22Rv1 (cell line): ENCODE measurements around the gene PALM.

Experiments
- ZFX ChIP-seq: fragments of 450-650 bp; IDR thresholded peaks from 2 replicates; pipeline ENCODE4 v1.6.1; 2017; ENCODE audit warnings: antibody characterized with exemption, borderline replicate concordance
- TF ChIP-seq, protein P1 (sequence below): fragments of 450-650 bp; IDR thresholded peaks from 2 replicates; pipeline ENCODE4 v1.5.1; 2017; ENCODE audit warnings: mild to moderate bottlenecking

DNA sequence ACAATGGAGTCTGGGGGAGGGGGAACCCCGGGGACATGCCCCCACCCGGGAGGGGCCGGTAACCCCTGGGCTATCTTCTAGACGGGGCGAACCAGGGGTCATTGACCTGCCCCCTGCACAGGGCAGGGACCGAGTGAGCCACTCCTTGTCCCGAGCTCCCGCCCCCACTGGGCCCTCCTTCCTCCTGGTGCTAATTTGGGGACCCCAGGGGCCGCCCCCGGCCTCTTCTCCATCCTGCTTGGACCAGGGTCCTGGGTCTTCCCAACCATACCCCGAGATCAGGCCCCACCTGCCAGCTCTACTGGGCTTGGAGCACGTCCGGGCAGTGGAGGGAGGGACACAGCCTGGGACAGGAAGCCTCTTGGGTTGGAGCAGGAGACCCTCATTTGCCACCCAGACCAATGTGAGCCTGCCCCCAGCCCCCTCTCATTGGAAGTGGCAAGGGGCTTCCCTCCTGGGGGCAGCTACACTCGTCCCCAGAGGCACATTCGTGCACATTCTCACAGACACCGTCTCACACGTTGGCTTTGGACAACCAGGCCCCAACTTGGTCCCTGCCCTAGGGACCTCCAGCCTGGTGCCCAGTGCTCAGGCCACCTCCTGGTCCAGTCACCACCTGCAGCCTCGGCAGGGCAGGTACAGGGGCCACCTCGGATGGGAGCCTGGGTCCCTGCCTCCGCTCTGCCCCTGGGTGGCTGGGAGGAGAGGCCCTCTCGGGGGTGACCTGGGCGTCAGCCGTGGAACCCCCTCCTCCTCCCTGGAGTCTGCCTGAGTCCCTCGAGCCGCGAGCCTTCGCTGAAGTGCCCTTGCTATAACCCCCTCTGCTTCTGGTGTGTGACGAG is 38.9 kb downstream of the PALM start:
- TF ChIP-seq, protein P1, sequence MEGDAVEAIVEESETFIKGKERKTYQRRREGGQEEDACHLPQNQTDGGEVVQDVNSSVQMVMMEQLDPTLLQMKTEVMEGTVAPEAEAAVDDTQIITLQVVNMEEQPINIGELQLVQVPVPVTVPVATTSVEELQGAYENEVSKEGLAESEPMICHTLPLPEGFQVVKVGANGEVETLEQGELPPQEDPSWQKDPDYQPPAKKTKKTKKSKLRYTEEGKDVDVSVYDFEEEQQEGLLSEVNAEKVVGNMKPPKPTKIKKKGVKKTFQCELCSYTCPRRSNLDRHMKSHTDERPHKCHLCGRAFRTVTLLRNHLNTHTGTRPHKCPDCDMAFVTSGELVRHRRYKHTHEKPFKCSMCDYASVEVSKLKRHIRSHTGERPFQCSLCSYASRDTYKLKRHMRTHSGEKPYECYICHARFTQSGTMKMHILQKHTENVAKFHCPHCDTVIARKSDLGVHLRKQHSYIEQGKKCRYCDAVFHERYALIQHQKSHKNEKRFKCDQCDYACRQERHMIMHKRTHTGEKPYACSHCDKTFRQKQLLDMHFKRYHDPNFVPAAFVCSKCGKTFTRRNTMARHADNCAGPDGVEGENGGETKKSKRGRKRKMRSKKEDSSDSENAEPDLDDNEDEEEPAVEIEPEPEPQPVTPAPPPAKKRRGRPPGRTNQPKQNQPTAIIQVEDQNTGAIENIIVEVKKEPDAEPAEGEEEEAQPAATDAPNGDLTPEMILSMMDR, result no peak
- TF ChIP-seq ZFX, result no peak
